Choroid plexus epithelial cell (primary cell): ENCODE measurements around the gene CLVS2.

ENCODE experiments used
- DNase-seq: peaks from one replicate; pipeline ENCODE4 v3.0.0-alpha.2; 2010; ENCODE audit warnings: low read depth
- H3K4me3 ChIP-seq: 2 replicates; pipeline ENCODE4 v1.5.1; 2011; ENCODE audit warnings: low read depth, mild to moderate bottlenecking, control low read depth, low read length, moderate library complexity
- CTCF ChIP-seq: conservative IDR thresholded peaks from 2 replicates; pipeline ENCODE4 v1.5.1; 2011; ENCODE audit warnings: low read depth, mild to moderate bottlenecking, control low read depth, inconsistent platforms, low read length, moderate library complexity

Gene CLVS2

GRCh38 chr6:123116370-123116769 is 120.3 kb downstream of the CLVS2 start:
- no peak for DNase-seq
- TF ChIP-seq CTCF, result no peak
- no peak overlapping the region for H3K4me3 ChIP-seq

GRCh38 chr6:123117145-123117908 is 121.3 kb downstream of the CLVS2 start:
- no peak for DNase-seq
- H3K4me3 ChIP-seq, result no peak overlapping the region
- no peak for TF ChIP-seq CTCF

- H3K4me3 ChIP-seq, result no peak overlapping the region
- TF ChIP-seq CTCF, result no peak
- DNase-seq, result no peak
Observed at GRCh38 chr6:123118811-123119210, 122.8 kb downstream of the CLVS2 start.
